Epithelial cell of esophagus (primary cell): ENCODE data around the gene MCM5.
"Not testable (repeated sequence)": the region's sequence is repeated elsewhere in the genome, so short reads cannot be mapped to it uniquely, and the experiment has no call there.

Source experiments
- DNase-seq: peaks from one replicate; pipeline ENCODE4 v3.0.0; 2010; ENCODE audit warnings: low read depth
- H3K4me3 ChIP-seq: 2 replicates; pipeline ENCODE4 v1.5.1; 2011; ENCODE audit warnings: mild to moderate bottlenecking, low read length, control low read depth
- CTCF ChIP-seq: IDR thresholded peaks from 2 replicates; pipeline ENCODE4 v1.5.1; 2011; ENCODE audit warnings: low read depth, mild to moderate bottlenecking, low read length, control low read depth, inconsistent platforms; ENCODE audit not compliant: insufficient read depth; ENCODE audit errors: missing control alignments

The MCM5 gene

DNA sequence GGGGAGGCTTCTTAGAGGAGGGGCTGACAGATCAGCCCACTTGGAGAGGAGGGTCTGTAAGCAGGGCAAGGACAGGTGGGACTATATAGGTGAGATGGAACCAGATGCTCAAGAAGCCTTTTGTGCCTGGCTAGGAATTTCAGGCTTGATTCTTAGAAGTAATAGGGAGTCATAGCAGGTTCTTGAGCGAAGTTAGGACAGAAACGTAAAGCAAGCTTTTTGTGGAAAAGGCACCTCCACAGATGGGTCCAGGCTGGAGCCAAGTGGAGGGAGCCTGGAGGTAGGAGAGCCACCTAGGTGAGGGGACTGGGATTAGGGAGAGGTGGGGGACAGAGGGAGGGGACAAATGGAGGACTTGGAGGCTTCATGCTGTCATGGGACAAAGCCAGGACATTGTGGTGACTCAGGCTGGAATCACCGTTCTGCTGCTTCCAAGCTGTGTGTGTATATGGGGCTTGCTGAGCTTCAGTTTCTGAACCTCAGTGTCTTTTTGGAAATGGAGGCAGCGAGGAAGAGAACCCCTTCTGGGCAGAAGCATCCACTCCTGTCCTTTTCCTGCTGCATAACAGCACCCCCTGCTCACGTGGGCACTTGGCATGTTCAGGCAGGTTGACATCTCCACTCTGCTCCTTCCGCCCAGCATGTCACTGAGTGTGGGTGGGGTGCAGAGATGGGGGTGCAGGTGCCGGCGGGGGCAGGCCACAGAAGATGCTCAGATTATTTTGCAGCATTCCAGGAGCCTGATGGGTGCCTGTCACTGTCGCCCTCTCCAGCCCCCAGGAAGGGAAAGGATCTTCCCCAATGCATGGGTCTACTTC, 58.0 kb downstream of the MCM5 start:
- TF ChIP-seq CTCF = no peak
- H3K4me3 ChIP-seq = no peak overlapping the region
- DNase-seq = peak; percentile 49

- TF ChIP-seq CTCF = no peak
- DNase-seq = peak; percentile 37
- H3K4me3 ChIP-seq = no peak overlapping the region
Observed at GRCh38 chr22:35458547-35459422, 58.8 kb downstream of the MCM5 start.

- H3K4me3 ChIP-seq = no peak overlapping the region
- no peak for DNase-seq
- TF ChIP-seq CTCF = no peak
Observed at GRCh38 chr22:35459423-35459894, 59.5 kb downstream of the MCM5 start.

- DNase-seq, H3K4me3 ChIP-seq: not testable (repeated sequence)
Observed at GRCh38 chr22:35459976-35460375, 60.0 kb downstream of the MCM5 start.

GRCh38 chr22:35460688-35461087, 60.7 kb downstream of the MCM5 start:
- TF ChIP-seq CTCF = no peak
- no peak overlapping the region for H3K4me3 ChIP-seq
- no peak for DNase-seq

- H3K4me3 ChIP-seq = no peak overlapping the region
- DNase-seq = no peak
- no peak for TF ChIP-seq CTCF
Observed at GRCh38 chr22:35462498-35463230, 62.7 kb downstream of the MCM5 start.
